ENCODE data around the gene ARRDC4. TPM values are rescaled to one million over a fixed set of nuclear protein-coding genes. Genes with fewer than 3 reads are reported as not detected.
A peak's percentile ranks its signal among the peaks of the same experiment; 100 is the strongest.

Gene ARRDC4
- total and polyA plus RNA-seq, 2 of the 4 experiments (the other 2 are of a cell fraction) = 5.3 to 9.1 TPM

- no peak overlapping the region for H2BK20ac ChIP-seq (ENCODE audit: low read depth, low read length)
- no peak overlapping the region for H2AK5ac ChIP-seq (ENCODE audit: low read depth, low read length)
- no peak overlapping the region for H3K56ac ChIP-seq (ENCODE audit: extremely low read depth, insufficient read depth, low read length)
- no peaks in the 10 kb centered on the region for H3K79me1 ChIP-seq (ENCODE audit: low read depth in 1 of 2, low read length in 2 of 2)
- no peak for DNase-seq
- no peak overlapping the region for H4K91ac ChIP-seq (ENCODE audit: insufficient read depth, low read depth, low read length)
- H3K27ac ChIP-seq (ENCODE audit: insufficient read depth, low read length) = no peak overlapping the region
- no peak overlapping the region for H3K4ac ChIP-seq (ENCODE audit: low read depth, low read length)
- no peak overlapping the region for H2BK15ac ChIP-seq (ENCODE audit: low read depth, low read length)
- no peak overlapping the region for H3K4me2 ChIP-seq (ENCODE audit: low read depth, low read length)
- TF ChIP-seq MXI1 (IDR thresholded peaks at IDR 0.05; ENCODE audit: borderline replicate concordance, low read depth, low read length) (no peak), MAFK (IDR thresholded peaks at IDR 0.05; ENCODE audit: low read depth, low read length) (peak; percentile 21; the same call in 1 of the 2 replicates)
- no peak overlapping the region for H4K5ac ChIP-seq (ENCODE audit: low read depth, low read length)
- no peak overlapping the region for H2AK9ac ChIP-seq (replicated peaks; ENCODE audit: low read depth, low read length, poor library complexity)
- H3K23ac ChIP-seq (ENCODE audit: low read depth, low read length) = no peak overlapping the region
- no peak overlapping the region for H3K18ac ChIP-seq (ENCODE audit: low read depth, low read length)
- no peak overlapping the region for H2BK120ac ChIP-seq (ENCODE audit: low read depth, low read length)
- no peak overlapping the region for H3K14ac ChIP-seq (replicated peaks; ENCODE audit: low read depth, low read length)
- no peak overlapping the region for H2BK5ac ChIP-seq (ENCODE audit: low read depth, low read length, poor library complexity, severe bottlenecking)
- H3K9ac ChIP-seq (ENCODE audit: low read depth, low read length) = no peak overlapping the region
- no peaks in the 10 kb centered on the region for H3K9me1 ChIP-seq (ENCODE audit: insufficient read depth, low read length)
- in situ Hi-C loops (cut with MboI; ENCODE audit: low sequenced_read_pairs) = no loop called here
- intact Hi-C loops (cut with micrococcal nuclease) = no loop called here
- dilution Hi-C loops (cut with HindIII; ENCODE audit: low sequenced_read_pairs, unreplicated experiment) = no loop called here
- peaks cover 2% of the 10 kb centered on the region; the same call in 1 of the 2 replicates for H3K9me3 ChIP-seq (ENCODE audit: control insufficient read depth, insufficient read depth, low read length)
- ATAC-seq (ENCODE audit: low read depth) = no peak
- H4K8ac ChIP-seq (ENCODE audit: low read depth in 2 of 2, low read length in 2 of 2) = no peak overlapping the region
- H3K4me1 ChIP-seq (ENCODE audit: control insufficient read depth, insufficient read depth, low read length) = no peaks in the 10 kb centered on the region
- no peak overlapping the region for H2AFZ ChIP-seq (replicated peaks; ENCODE audit: low read length, poor library complexity)
- H3K27me3 ChIP-seq (ENCODE audit: control insufficient read depth, insufficient read depth, low read length) = no peaks in the 10 kb centered on the region
- no peaks in the 10 kb centered on the region for H3K36me3 ChIP-seq (ENCODE audit: control insufficient read depth, insufficient read depth, low read length)
- H3K4me3 ChIP-seq (ENCODE audit: insufficient read depth, low read depth, low read length) = no peak overlapping the region
- POLR2A ChIA-PET (ENCODE audit: unreplicated experiment) = no interaction called here
- WGBS, 2 experiments (ENCODE audit: extremely low coverage in 2 of 2, insufficient read length in 1 of 2) = no CpG with 5 or more reads among the region's 1 CpG
- no peaks in the 10 kb centered on the region for H4K20me1 ChIP-seq (ENCODE audit: insufficient read depth, low read length)
- no TSS peak for BruUV-seq (replicated peaks)
- CTCF ChIA-PET = no interaction called here
These were observed 29.2 kb upstream of the ARRDC4 start for GRCh38 chr15:97931314-97931713.

All from IMR-90 (cell line).